Small intestine (tissue), 7 donors: ENCODE results near the gene PHYKPL. TPM values are rescaled to one million over a fixed set of nuclear protein-coding genes. Genes with fewer than 3 reads are reported as not detected.
A peak's percentile ranks its signal among the peaks of the same experiment; 100 is the strongest.

ENCODE experiments used
- DNase-seq, 2 donors: peaks; one replicate each; pipeline versions ENCODE4 v3.0.0 to v3.0.0-alpha.2; 2013
- FAIRE-seq: peaks from 2 replicates; lab custom pipeline; 2012; peaks lifted over from hg19 to GRCh38; lab: Jason Lieb, UNC
- H3K27ac ChIP-seq, 3 donors: one replicate each; pipeline ENCODE4 v1.5.1; 2013; ENCODE audit warnings: low read length in 2 of 3, mild to moderate bottlenecking in 2 of 3, control low read depth in 1 of 3, inconsistent platforms in 1 of 3, low read depth in 1 of 3, moderate library complexity in 1 of 3
- H3K27me3 ChIP-seq, 3 donors: one replicate each; pipeline ENCODE4 v1.6.1; 2013; ENCODE audit warnings: low read length in 3 of 3, inconsistent platforms in 1 of 3; ENCODE audit not compliant: control insufficient read depth in 3 of 3, insufficient read depth in 3 of 3
- H3K36me3 ChIP-seq, 3 donors: one replicate each; pipeline ENCODE4 v1.6.1; 2013; ENCODE audit warnings: low read length in 3 of 3, inconsistent platforms in 1 of 3, low read depth in 1 of 3, mild to moderate bottlenecking in 1 of 3, moderate library complexity in 1 of 3; ENCODE audit not compliant: control insufficient read depth in 3 of 3, insufficient read depth in 2 of 3
- H3K4me1 ChIP-seq, 3 donors: one replicate each; pipeline ENCODE4 v1.6.1; 2013; ENCODE audit warnings: low read length in 2 of 3, inconsistent platforms in 1 of 3, low read depth in 1 of 3, mild to moderate bottlenecking in 1 of 3, moderate library complexity in 1 of 3; ENCODE audit not compliant: control insufficient read depth in 3 of 3, insufficient read depth in 2 of 3
- H3K4me3 ChIP-seq, 3 donors: one replicate each; pipeline ENCODE4 v1.5.1; 2013; ENCODE audit warnings: low read length in 3 of 3, control low read depth in 1 of 3, inconsistent platforms in 1 of 3, low read depth in 1 of 3, mild to moderate bottlenecking in 1 of 3, moderate library complexity in 1 of 3
- H3K9me3 ChIP-seq, 2 donors: one replicate each; pipeline ENCODE4 v1.6.1; 2013; ENCODE audit warnings: low read depth in 1 of 2, low read length in 1 of 2; ENCODE audit not compliant: control insufficient read depth in 2 of 2, insufficient read depth in 1 of 2
- WGBS, 3 donors: extraction: QIAGEN DNeasy Blood & Tissue Kit; methylation state at CpG; one replicate each; pipeline ENCODE4 v1.1.7; 2013; 5-methylcytosine and 5-hydroxymethylcytosine counted together
- polyA plus RNA-seq, 4 donors: library from polyadenylated mRNA; stranded (reverse) in 3 of 4; unstranded in 1 of 4; fragments of 200-250 nt in 3 of 4; fragments of 120-200 nt in 1 of 4; gene quantifications; one replicate each; pipeline versions ENCODE4 v1.2.1 to v1.2.3, GENCODE V29; 2013
- donor health status: healthy with polysubstance abuse.
- donor health status: control.
- donor health status: control.
- donor health status: Bipolar disorder and iron deficiency.
- donor health status: healthy.

The PHYKPL gene
- polyA plus RNA-seq, 4 donors: 57.7 to 145 (median 127) TPM

DNA sequence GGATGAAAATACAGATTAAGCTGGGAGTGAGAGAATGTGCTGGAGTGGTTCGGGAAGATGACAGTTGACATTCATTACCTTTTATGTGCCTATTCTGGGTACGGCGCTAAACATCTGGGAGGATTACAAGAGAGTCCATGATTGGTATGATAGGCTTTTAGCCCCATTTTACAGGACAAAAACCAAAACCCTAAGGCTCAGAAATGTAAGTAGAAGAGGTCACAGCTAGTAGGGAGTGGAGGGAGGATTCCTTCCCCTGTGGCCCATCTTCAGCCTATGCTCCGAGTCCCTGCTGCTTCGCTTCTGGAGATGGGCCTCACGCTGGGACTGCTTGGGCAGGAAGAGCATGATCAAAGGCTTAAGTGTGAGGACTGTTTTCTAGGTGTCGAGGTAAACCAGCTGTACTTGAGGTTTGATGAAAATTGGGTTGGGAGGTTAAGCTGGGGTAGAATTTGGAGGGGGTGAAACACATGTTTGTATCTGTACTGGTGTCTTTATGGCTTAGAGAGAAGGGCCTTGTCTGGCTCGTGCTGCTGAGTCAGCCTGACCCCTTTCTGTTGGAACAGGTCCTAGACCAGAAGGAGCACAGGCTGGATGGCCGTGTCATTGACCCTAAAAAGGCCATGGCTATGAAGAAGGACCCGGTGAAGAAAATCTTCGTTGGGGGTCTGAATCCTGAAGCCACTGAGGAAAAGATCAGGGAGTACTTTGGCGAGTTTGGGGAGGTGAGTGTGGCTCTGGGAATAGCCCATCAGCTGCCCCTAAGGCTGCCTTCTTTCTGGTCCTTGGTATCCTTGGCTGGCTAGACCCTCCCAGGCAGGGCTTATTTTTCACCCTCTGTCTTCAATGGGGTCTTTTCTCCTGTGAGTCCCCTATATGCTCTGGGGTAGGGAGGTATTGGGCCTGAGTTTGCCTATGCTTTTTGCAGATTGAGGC lies 26.2 kb downstream of the PHYKPL start:
- peak overlapping the region; percentile 71 to 98 (median 97) for H3K4me3 ChIP-seq
- H3K27ac ChIP-seq: peak overlapping the region; percentile 76 to 99 (median 94)
- DNase-seq (peak in 1 of 2 donors; percentile 39), FAIRE-seq (no peak)
- WGBS, 3 donors: 18 to 32% (median 19%) methylated on average over 12 of the region's 12 CpGs
- no peaks in the 10 kb centered on the region for H3K9me3 ChIP-seq
- peaks cover 14 to 48% (median 32%) of the 10 kb centered on the region in 3 donors for H3K36me3 ChIP-seq
- H3K4me1 ChIP-seq: peaks cover 7 to 51% (median 8%) of the 10 kb centered on the region in 3 donors
- no peaks in the 10 kb centered on the region for H3K27me3 ChIP-seq

DNA sequence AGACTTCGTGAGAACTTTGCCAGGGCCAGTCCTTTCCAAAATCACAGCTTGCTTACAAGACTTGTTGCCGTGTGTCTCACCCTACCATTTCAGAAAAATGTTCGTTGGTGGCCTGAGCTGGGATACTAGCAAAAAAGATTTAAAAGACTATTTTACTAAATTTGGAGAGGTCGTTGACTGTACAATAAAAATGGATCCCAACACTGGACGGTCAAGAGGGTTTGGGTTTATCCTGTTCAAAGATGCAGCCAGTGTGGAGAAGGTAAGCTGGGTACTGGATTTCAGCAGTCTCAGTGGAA lies 26.9 kb downstream of the PHYKPL start:
- no peaks in the 10 kb centered on the region for H3K27me3 ChIP-seq
- 0 to 4% (median 2%) methylated on average over 5 of the region's 5 CpGs for WGBS, 3 donors
- peaks cover 6 to 44% (median 7%) of the 10 kb centered on the region in 3 donors for H3K4me1 ChIP-seq
- H3K27ac ChIP-seq: peak overlapping the region; percentile 76 to 99 (median 94)
- no peak for DNase-seq
- H3K9me3 ChIP-seq: no peaks in the 10 kb centered on the region
- no peak for FAIRE-seq
- H3K36me3 ChIP-seq: peaks cover 12 to 41% (median 26%) of the 10 kb centered on the region in 3 donors
- H3K4me3 ChIP-seq: peak overlapping the region; percentile 71 to 98 (median 97)

DNA sequence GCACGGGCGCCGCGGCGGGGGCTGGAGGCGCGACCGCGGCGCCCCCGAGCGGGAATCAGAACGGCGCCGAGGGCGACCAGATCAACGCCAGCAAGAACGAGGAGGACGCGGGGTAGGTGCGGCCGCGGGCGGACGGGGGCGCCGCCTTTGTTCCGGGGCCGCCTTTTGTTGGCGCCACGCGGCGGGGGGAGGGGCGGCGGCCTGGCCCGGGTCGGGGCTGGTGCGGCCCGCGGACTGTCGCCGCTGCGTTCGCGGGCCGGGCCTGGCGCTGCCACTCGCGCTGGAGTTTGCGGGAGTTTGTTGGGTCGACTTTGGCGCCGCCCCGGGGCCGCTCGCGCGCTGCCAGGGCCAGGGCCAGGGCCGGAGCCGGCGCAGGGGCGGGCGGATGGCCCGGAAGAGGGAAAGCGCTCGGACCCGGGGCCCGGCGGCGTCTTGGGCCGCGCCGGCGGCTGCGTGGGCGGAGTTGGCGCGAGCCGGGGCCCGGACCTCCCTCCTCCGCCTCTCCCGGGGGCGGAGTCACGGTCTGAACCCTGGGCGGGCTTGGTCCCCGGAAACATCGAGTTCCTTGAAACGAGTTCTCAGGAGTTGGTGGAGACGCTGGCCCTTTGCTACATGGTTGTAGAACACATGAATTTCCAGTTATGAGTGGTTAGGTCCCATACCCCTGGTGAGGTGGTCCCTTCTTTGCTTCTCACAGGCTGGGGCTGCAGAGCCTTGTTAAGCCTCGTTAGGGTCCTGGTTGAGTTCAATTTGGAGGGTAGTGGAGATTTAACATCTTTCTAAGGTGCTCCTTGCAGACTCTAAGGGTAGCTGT lies 27.5 kb downstream of the PHYKPL start:
- no peaks in the 10 kb centered on the region for H3K27me3 ChIP-seq
- H3K4me1 ChIP-seq: peaks cover 6 to 39% (median 7%) of the 10 kb centered on the region in 3 donors
- peak overlapping the region; percentile 71 to 98 (median 97) for H3K4me3 ChIP-seq
- WGBS, 3 donors: 1% methylated on average over 65 to 90 of the region's 90 CpGs
- peak; percentile 91 to 92 for DNase-seq
- FAIRE-seq: no peak
- H3K27ac ChIP-seq: peak overlapping the region; percentile 76 to 99 (median 94)
- H3K9me3 ChIP-seq: no peaks in the 10 kb centered on the region
- peaks cover 10 to 35% (median 21%) of the 10 kb centered on the region in 3 donors for H3K36me3 ChIP-seq

DNA sequence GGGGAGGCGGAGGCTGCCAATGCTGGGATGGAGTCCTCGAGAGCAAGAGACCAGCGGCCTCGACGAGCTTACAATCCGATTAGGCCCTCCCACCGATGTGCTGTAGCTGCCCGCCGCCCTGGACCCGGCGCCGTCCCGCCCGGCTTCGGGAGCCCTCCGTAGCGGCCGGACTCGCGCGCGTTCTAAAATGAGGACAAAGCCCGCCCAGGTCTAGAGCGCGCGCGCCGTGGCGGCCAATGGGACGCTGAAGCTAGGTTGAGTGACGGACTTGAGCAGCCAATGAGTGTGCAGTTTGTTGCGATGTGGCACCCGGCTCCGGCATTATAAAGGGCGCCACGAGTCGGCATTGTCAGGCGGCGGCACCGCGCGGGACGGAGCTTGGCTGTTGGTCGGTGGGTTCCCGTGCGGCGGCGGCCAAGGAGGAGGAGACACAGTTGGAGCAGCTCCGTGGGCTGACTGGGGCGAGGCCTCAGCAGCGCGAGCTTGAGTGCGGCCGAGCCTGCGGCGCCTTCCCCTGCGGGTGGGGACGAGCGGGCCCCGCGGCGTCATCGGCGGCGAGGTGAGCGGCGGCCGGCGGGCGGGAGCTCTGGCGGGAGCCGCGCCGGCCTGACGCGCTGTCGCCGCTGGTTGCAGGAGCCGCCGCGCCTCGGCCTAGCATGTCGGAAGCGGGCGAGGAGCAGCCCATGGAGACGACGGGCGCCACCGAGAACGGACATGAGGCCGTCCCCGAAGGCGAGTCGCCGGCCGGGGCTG lies 28.2 kb downstream of the PHYKPL start, which contains the start of gene HNRNPAB:
Gene HNRNPAB, plus strand, starts transcription at position 352 of the 753 bp plus-strand sequence. Its CDS starts 305 bp downstream, at position 657.
- H3K4me1 ChIP-seq: peaks cover 6 to 34% (median 7%) of the 10 kb centered on the region in 3 donors
- no peaks in the 10 kb centered on the region for H3K9me3 ChIP-seq
- H3K36me3 ChIP-seq: peaks cover 2 to 27% (median 14%) of the 10 kb centered on the region in 3 donors
- peak within 1 kb of the TSS; percentile 76 to 99 (median 94) for H3K27ac ChIP-seq
- DNase-seq (peak; percentile 97 to 98), FAIRE-seq (no peak)
- WGBS, 3 donors: 0 to 1% (median 1%) methylated on average over 67 to 96 of the region's 96 CpGs
- no peaks in the 10 kb centered on the region for H3K27me3 ChIP-seq
- H3K4me3 ChIP-seq: peak within 1 kb of the TSS; percentile 71 to 98 (median 97)

- Histone ChIP-seq H3K36me3 (peaks cover 0 to 21% (median 8%) of the 10 kb centered on the region in 3 donors), H3K27me3 (no peaks in the 10 kb centered on the region), H3K9me3 (no peaks in the 10 kb centered on the region), H3K4me1 (peaks cover 6 to 28% (median 7%) of the 10 kb centered on the region in 3 donors), H3K27ac (peak overlapping the region; percentile 6 to 94 (median 57)), H3K4me3 (peak overlapping the region; percentile 37 to 98 (median 71))
- WGBS, 3 donors: 8 to 22% (median 15%) methylated on average over 25 to 30 of the region's 30 CpGs
- DNase-seq (no peak), FAIRE-seq (no peak)
Measured at GRCh38 chr5:178203670-178204181, 28.9 kb downstream of the PHYKPL start.

GRCh38 chr5:178202541-178202940 lies 30.1 kb downstream of the PHYKPL start:
- FAIRE-seq (no peak), DNase-seq (no peak)
- Histone ChIP-seq H3K4me3 (no peak overlapping the region), H3K27me3 (no peaks in the 10 kb centered on the region), H3K4me1 (peaks cover 6 to 16% (median 7%) of the 10 kb centered on the region in 3 donors), H3K27ac (no peak overlapping the region), H3K9me3 (no peaks in the 10 kb centered on the region), H3K36me3 (peaks cover 0 to 13% (median 5%) of the 10 kb centered on the region in 3 donors)
- 95 to 97% (median 96%) methylated on average over 10 of the region's 10 CpGs for WGBS, 3 donors

- WGBS, 3 donors: 46 to 50% (median 47%) methylated on average over 2 of the region's 2 CpGs
- no peak for FAIRE-seq
- no peak for DNase-seq
- no peak overlapping the region for H3K4me3 ChIP-seq
- H3K36me3 ChIP-seq: peaks cover 0 to 8% (median 1%) of the 10 kb centered on the region in 3 donors
- no peak overlapping the region for H3K27ac ChIP-seq
- no peaks in the 10 kb centered on the region for H3K27me3 ChIP-seq
- no peaks in the 10 kb centered on the region for H3K9me3 ChIP-seq
- peaks cover 2 to 9% (median 7%) of the 10 kb centered on the region in 3 donors for H3K4me1 ChIP-seq
Measured at GRCh38 chr5:178201927-178202235, 30.7 kb downstream of the PHYKPL start.
